Panc1 (cell line): ENCODE results near the gene TMEM184A. TPM values are rescaled to one million over a fixed set of nuclear protein-coding genes. Genes with fewer than 3 reads are reported as not detected.
A peak's percentile ranks its signal among the peaks of the same experiment; 100 is the strongest.

Experiments
- ATAC-seq: fragments of 200-7000 bp; cut with Tn5 transposase; 2 replicates; pipeline ENCODE4 v1.9.1; 2020; ENCODE audit warnings: mild to moderate bottlenecking, moderate library complexity
- BruUV-seq: library from RNA; stranded (reverse); fragments of 400-500 nt; replicated peaks from 2 replicates; lab custom pipeline; 2021; lab: Mats Ljungman, UMichigan
- CTCF ChIA-PET: fragments of 300-600 bp; sonication (Branson Sonifier 250); formaldehyde crosslinking; loops from one replicate; lab custom pipeline; 2022; ENCODE audit warnings: antibody characterized with exemption; lab: Charles Lee
- POLR2A ChIA-PET: fragments of 300-600 bp; sonication (Branson Sonifier 250); formaldehyde crosslinking; loops from one replicate; lab custom pipeline; 2022; ENCODE audit warnings: antibody characterized with exemption; lab: Charles Lee
- DNase-seq: peaks from one replicate; pipeline ENCODE4 v3.0.0-alpha.2; 2010; ENCODE audit warnings: low read depth, low spot score
- H3K27ac ChIP-seq: 2 replicates; pipeline ENCODE4 v1.5.1; 2011; ENCODE audit warnings: mild to moderate bottlenecking, low read length, inconsistent platforms
- H3K27me3 ChIP-seq: fragments of 200-500 bp; sonication (Bioruptor generic); 2 replicates; pipeline ENCODE4 v1.6.0; 2014; ENCODE audit warnings: low read length, inconsistent platforms; ENCODE audit not compliant: control insufficient read depth, insufficient read depth
- H3K36me3 ChIP-seq: fragments of 200-500 bp; sonication (Bioruptor generic); 2 replicates; pipeline ENCODE4 v1.5.1; 2014; ENCODE audit warnings: inconsistent platforms, mild to moderate bottlenecking, low read length, moderate library complexity; ENCODE audit not compliant: control insufficient read depth, insufficient read depth
- H3K4me1 ChIP-seq: 2 replicates; pipeline ENCODE4 v1.5.1; 2011; ENCODE audit warnings: inconsistent platforms, mild to moderate bottlenecking, low read length, moderate library complexity; ENCODE audit not compliant: control insufficient read depth, insufficient read depth
- H3K4me3 ChIP-seq, 2 experiments: 2 replicates each; pipeline ENCODE4 v1.5.1; 2011 to 2012; ENCODE audit warnings: low read depth in 2 of 2, low read length in 2 of 2, mild to moderate bottlenecking in 2 of 2, inconsistent platforms in 1 of 2, moderate library complexity in 1 of 2
- H3K9me3 ChIP-seq: fragments of 200-500 bp; sonication (Bioruptor generic); 2 replicates; pipeline ENCODE4 v1.5.1; 2014; ENCODE audit warnings: low read depth, mild to moderate bottlenecking, inconsistent platforms, low read length, moderate library complexity; ENCODE audit not compliant: control insufficient read depth, insufficient read depth
- CTCF ChIP-seq: fragments of 450-650 bp; IDR thresholded peaks from 2 replicates; pipeline ENCODE4 v1.5.1; 2017; ENCODE audit warnings: mild to moderate bottlenecking
- POLR2AphosphoS5 ChIP-seq: IDR thresholded peaks from 2 replicates; pipeline ENCODE4 v1.6.1; 2012; ENCODE audit warnings: mild to moderate bottlenecking, low read depth, low read length, moderate library complexity
- SIN3A ChIP-seq: IDR thresholded peaks from 2 replicates; pipeline ENCODE4 v1.6.1; 2012; ENCODE audit warnings: low read depth, mild to moderate bottlenecking, low read length, moderate library complexity, borderline replicate concordance; ENCODE audit not compliant: insufficient read depth
- TCF7L2 ChIP-seq: IDR thresholded peaks from 2 replicates; pipeline ENCODE4 v1.6.1; 2011; ENCODE audit warnings: mild to moderate bottlenecking, low read depth, low read length, inconsistent platforms
- in situ Hi-C: cut with HindIII; loops from 2 replicates; pipeline ENCODE4 v1.10.0; 2016; ENCODE audit warnings: low sequenced_read_pairs, low pct_unique_long_range_greater_than_20kb
- intact Hi-C: fragments of 100-400 bp; cut with micrococcal nuclease; formaldehyde crosslinking; loops from one replicate; pipeline ENCODE4 v1.10.0; 2022; ENCODE audit not compliant: unreplicated experiment
- total RNA-seq: library from RNA; stranded (reverse); gene quantifications from one replicate; pipeline ENCODE4 v1.2.1, GENCODE V29; 2021; ENCODE audit not compliant: unreplicated experiment
- TF ChIP-seq, protein P1 (sequence below), 2 experiments: IDR thresholded peaks; 2 replicates each; pipeline ENCODE4 v1.6.1; 2011 to 2012; ENCODE audit warnings: low read depth in 2 of 2, control low read depth in 1 of 2, low read length in 1 of 2, mild to moderate bottlenecking in 1 of 2, moderate library complexity in 1 of 2; ENCODE audit not compliant: insufficient read depth in 1 of 2

TMEM184A gene
- total RNA-seq, 1 experiment from 2014 or later, result 9.2 TPM

- intact Hi-C loops, result no loop called here
- CTCF ChIA-PET, result interaction anchor here (0.6 kb wide), 1 partner anchor 766 kb away, joined by 6 read pairs; no protein-coding TSS in a partner anchor
These were observed 22.5 kb upstream of the TMEM184A start for GRCh38 chr7:1578513-1578912.

DNA sequence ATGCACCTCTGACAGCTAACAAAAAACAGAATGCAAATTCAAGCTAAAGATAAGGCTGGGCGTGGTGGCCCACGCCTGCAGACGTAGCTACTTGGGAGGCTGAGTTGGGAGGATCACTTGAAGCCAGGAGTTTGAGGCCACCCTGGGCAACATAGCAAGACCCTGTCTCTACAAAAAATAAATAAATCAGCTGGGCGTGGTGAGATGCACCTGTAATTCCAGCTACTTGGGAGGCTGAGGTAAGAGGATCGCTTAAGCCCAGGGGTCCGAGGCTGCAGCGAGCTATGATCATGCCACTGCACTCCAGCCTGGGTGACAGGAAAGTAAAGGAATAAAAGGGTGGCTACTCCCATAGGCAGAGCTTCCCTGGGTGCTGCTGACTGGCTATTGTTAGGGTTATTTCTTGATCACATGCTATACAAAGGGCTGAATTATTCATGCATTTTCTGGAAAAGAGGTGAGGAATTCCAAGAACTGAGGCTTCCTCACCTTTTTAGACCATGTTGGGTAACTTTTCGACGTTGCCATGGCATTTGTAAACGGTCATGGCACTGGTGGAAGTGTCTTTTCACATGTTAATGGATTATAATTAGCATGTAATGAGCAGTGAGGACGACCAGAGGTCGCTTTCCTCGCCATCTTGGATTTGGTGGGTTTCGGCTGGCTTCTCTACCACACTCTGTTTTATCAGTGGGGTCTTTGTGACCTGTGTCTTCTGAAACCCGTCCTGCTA lies 20.7 kb upstream of the TMEM184A start:
- H3K9me3 ChIP-seq, result no peaks in the 10 kb centered on the region
- H3K27ac ChIP-seq, result no peak overlapping the region
- no TSS peak for BruUV-seq
- no peaks in the 10 kb centered on the region for H3K27me3 ChIP-seq
- no peak overlapping the region for H3K4me3 ChIP-seq
- TF ChIP-seq TCF7L2 (no peak), POLR2AphosphoS5 (no peak), SIN3A (no peak)
- TF ChIP-seq, protein P1, sequence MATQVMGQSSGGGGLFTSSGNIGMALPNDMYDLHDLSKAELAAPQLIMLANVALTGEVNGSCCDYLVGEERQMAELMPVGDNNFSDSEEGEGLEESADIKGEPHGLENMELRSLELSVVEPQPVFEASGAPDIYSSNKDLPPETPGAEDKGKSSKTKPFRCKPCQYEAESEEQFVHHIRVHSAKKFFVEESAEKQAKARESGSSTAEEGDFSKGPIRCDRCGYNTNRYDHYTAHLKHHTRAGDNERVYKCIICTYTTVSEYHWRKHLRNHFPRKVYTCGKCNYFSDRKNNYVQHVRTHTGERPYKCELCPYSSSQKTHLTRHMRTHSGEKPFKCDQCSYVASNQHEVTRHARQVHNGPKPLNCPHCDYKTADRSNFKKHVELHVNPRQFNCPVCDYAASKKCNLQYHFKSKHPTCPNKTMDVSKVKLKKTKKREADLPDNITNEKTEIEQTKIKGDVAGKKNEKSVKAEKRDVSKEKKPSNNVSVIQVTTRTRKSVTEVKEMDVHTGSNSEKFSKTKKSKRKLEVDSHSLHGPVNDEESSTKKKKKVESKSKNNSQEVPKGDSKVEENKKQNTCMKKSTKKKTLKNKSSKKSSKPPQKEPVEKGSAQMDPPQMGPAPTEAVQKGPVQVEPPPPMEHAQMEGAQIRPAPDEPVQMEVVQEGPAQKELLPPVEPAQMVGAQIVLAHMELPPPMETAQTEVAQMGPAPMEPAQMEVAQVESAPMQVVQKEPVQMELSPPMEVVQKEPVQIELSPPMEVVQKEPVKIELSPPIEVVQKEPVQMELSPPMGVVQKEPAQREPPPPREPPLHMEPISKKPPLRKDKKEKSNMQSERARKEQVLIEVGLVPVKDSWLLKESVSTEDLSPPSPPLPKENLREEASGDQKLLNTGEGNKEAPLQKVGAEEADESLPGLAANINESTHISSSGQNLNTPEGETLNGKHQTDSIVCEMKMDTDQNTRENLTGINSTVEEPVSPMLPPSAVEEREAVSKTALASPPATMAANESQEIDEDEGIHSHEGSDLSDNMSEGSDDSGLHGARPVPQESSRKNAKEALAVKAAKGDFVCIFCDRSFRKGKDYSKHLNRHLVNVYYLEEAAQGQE (IDR thresholded peaks at IDR 0.05; ENCODE audit: insufficient read depth in 1 of 2, low read depth in 2 of 2, low read length in 1 of 2), result no peak
- in situ Hi-C loops (no loop called here), intact Hi-C loops (no loop called here)
- ChIA-PET CTCF (interaction anchor here (0.6 kb wide), 1 partner anchor 182 kb away, joined by 5 read pairs; no protein-coding TSS in a partner anchor), POLR2A (no interaction called here)
- no peaks in the 10 kb centered on the region for H3K4me1 ChIP-seq
- H3K36me3 ChIP-seq, result no peaks in the 10 kb centered on the region
- DNase-seq (no peak), ATAC-seq (no peak)

More at GRCh38 chr7:1578513-1578912, 22.5 kb upstream of the TMEM184A start:
- no peaks in the 10 kb centered on the region for H3K9me3 ChIP-seq
- ATAC-seq (no peak), DNase-seq (no peak)
- POLR2A ChIA-PET, result no interaction called here
- H3K27ac ChIP-seq, result no peak overlapping the region
- H3K27me3 ChIP-seq, result no peaks in the 10 kb centered on the region
- BruUV-seq, result TSS peak; percentile 52
- no peaks in the 10 kb centered on the region for H3K36me3 ChIP-seq
- TF ChIP-seq TCF7L2, result no peak
- TF ChIP-seq CTCF, result no peak
- no peak for TF ChIP-seq SIN3A
- TF ChIP-seq POLR2AphosphoS5, result no peak
- TF ChIP-seq, protein P1 (IDR thresholded peaks at IDR 0.05; ENCODE audit: insufficient read depth in 1 of 2, low read depth in 2 of 2, low read length in 1 of 2), result no peak
- in situ Hi-C loops, result no loop called here
- H3K4me3 ChIP-seq, result no peak overlapping the region
- H3K4me1 ChIP-seq, result no peaks in the 10 kb centered on the region
